GM23338 (cell line): Measurements from ENCODE around the gene FBXW11.

Experiments
- EZH2 ChIP-seq: fragments of 200-600 bp; sonication (generic); IDR thresholded peaks from one replicate; pipeline ENCODE4 v1.8.0; 2017; ENCODE audit warnings: antibody characterized with exemption, mild to moderate bottlenecking, low read depth; ENCODE audit not compliant: unreplicated experiment
- EZH2phosphoT487 ChIP-seq: fragments of 200-600 bp; sonication (generic); IDR thresholded peaks from one replicate; pipeline ENCODE4 v1.8.1; 2018; ENCODE audit warnings: antibody characterized with exemption; ENCODE audit not compliant: unreplicated experiment
- POLR2AphosphoS5 ChIP-seq: IDR thresholded peaks from 2 replicates; pipeline ENCODE4 v1.6.1; 2016; ENCODE audit warnings: antibody characterized with exemption, low read depth
- TF ChIP-seq, protein P1 (sequence below), 2 experiments: fragments of 200-600 bp in 1 of 2; sonication (generic) in 1 of 2; conservative IDR thresholded peaks; 2 replicates each; pipeline versions ENCODE4 v1.5.1 to v1.6.1; 2016 to 2017; ENCODE audit warnings: antibody characterized with exemption in 2 of 2, low read depth in 2 of 2, mild to moderate bottlenecking in 2 of 2, moderate library complexity in 1 of 2

DNA sequence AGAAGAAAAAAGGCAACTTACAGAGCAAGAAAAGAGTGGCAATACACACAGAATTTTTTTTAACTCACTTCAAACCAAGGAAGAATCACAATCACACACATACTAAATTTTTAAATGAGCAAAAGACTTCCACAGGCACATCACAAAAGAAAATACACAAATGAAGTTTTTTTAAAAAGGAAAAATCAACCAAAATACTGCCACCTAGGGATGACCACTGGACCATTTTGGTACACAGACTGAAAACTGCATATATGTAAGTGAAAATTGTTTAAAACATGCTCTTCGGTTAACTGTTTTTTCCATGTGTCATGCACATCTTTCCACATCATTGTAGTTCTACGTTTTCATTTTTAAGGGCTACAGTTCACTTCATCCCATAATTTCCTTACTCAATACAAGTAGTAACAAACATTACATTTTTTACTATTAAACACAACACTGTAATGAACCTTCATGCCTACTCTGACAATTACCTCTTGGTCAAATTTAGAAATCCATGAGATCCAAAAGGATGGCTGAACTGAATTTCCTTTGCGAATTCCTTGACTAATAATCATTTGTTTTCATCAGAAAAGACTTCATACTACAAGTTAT lies 79.0 kb downstream of the FBXW11 start:
- TF ChIP-seq EZH2, result no peak
- TF ChIP-seq, protein P1, sequence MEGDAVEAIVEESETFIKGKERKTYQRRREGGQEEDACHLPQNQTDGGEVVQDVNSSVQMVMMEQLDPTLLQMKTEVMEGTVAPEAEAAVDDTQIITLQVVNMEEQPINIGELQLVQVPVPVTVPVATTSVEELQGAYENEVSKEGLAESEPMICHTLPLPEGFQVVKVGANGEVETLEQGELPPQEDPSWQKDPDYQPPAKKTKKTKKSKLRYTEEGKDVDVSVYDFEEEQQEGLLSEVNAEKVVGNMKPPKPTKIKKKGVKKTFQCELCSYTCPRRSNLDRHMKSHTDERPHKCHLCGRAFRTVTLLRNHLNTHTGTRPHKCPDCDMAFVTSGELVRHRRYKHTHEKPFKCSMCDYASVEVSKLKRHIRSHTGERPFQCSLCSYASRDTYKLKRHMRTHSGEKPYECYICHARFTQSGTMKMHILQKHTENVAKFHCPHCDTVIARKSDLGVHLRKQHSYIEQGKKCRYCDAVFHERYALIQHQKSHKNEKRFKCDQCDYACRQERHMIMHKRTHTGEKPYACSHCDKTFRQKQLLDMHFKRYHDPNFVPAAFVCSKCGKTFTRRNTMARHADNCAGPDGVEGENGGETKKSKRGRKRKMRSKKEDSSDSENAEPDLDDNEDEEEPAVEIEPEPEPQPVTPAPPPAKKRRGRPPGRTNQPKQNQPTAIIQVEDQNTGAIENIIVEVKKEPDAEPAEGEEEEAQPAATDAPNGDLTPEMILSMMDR (conservative IDR thresholded peaks at IDR 0.05; ENCODE audit: low read depth in 2 of 2), result peak; percentile 37 to 68
- TF ChIP-seq EZH2phosphoT487, result no peak
- TF ChIP-seq POLR2AphosphoS5, result no peak
